Breast epithelium (tissue), 4 donors: ENCODE data around the gene TTC28. TPM values are rescaled to one million over a fixed set of nuclear protein-coding genes. Genes with fewer than 3 reads are reported as not detected.

ENCODE experiments used
- DNase-seq, 2 donors: peaks; one replicate each; pipeline ENCODE4 v3.0.0-alpha.2; 2019; ENCODE audit warnings: low spot score in 2 of 2
- H3K27ac ChIP-seq, 2 donors: fragments of 200-600 bp; sonication (generic) in 1 of 2; one replicate each; pipeline ENCODE4 v1.5.1; 2016 to 2019; ENCODE audit warnings: mild to moderate bottlenecking in 1 of 2
- H3K27me3 ChIP-seq, 2 donors: fragments of 200-600 bp; sonication (generic) in 1 of 2; one replicate each; pipeline versions ENCODE4 v1.5.1 to v1.6.0; 2017 to 2019; ENCODE audit warnings: control low read depth in 1 of 2, mild to moderate bottlenecking in 1 of 2
- H3K36me3 ChIP-seq: fragments of 200-600 bp; one replicate; pipeline ENCODE4 v1.5.1; 2019
- H3K4me1 ChIP-seq, 2 donors: fragments of 200-600 bp; sonication (generic); one replicate each; pipeline ENCODE4 v1.5.1; 2016 to 2019; ENCODE audit warnings: control low read depth in 1 of 2
- H3K4me3 ChIP-seq, 3 donors: fragments of 200-600 bp; sonication (generic); 1 replicate in 2 of 3; 2 replicates in 1 of 3; pipeline ENCODE4 v1.5.1; 2016 to 2019; ENCODE audit warnings: mild to moderate bottlenecking in 3 of 3, moderate library complexity in 2 of 3
- H3K9me3 ChIP-seq, 2 donors: fragments of 200-600 bp; sonication (generic) in 1 of 2; one replicate each; pipeline ENCODE4 v1.5.1; 2016 to 2019; ENCODE audit warnings: control low read depth in 1 of 2
- POLR2A ChIP-seq: fragments of 450-650 bp; IDR thresholded peaks from one replicate; pipeline ENCODE4 v1.6.1; 2016; ENCODE audit warnings: antibody characterized with exemption, mild to moderate bottlenecking, moderate library complexity
- POLR2AphosphoS5 ChIP-seq, 3 donors: sonication (generic); formaldehyde crosslinking; IDR thresholded peaks; one replicate each; pipeline ENCODE4 v1.6.1; 2017; ENCODE audit warnings: antibody characterized with exemption in 3 of 3
- intact Hi-C: fragments of 100-400 bp; cut with DNase I; formaldehyde crosslinking; loops from one replicate; pipeline ENCODE4 v1.15.1; 2023; ENCODE audit warnings: low total_unique reads
- total RNA-seq, 3 donors: library from RNA; depleted of rRNA; stranded (reverse); fragments of >200 nt; gene quantifications; one replicate each; pipeline ENCODE4 v1.1.0, GENCODE V29; 2016
- TF ChIP-seq, protein P1 (sequence below), 3 donors: fragments of 450-650 bp; IDR thresholded peaks; one replicate each; pipeline ENCODE4 v1.5.1; 2016 to 2017; ENCODE audit warnings: antibody characterized with exemption in 3 of 3, mild to moderate bottlenecking in 3 of 3, moderate library complexity in 3 of 3

Gene TTC28
- total RNA-seq, 3 donors from 2014 or later, result 33.5 to 43.3 (median 40.2) TPM

DNA sequence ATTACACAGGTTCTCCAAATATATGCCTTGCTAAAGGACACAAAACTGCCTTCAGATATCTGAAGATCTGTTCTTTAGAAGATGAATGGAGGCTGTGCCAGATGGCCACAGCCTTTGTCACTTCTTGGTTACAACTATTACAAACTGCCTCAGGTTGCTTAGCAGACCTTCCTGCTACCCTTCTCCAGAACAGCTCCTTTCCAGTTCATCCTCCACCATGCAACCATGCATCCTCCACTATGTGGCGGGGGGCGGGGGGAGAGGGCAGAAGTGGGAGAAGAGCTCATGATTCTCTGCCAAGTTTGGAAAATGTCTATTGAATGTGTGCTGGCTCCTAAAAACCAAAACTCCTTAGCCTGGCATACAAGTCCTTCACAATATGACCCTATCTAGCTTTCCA is 267.5 kb downstream of the TTC28 start:
- Histone ChIP-seq H3K4me1 (no peaks in the 10 kb centered on the region), H3K36me3 (no peaks in the 10 kb centered on the region), H3K27ac (no peak overlapping the region), H3K27me3 (no peaks in the 10 kb centered on the region), H3K9me3 (no peaks in the 10 kb centered on the region), H3K4me3 (no peak overlapping the region)
- TF ChIP-seq, protein P1, sequence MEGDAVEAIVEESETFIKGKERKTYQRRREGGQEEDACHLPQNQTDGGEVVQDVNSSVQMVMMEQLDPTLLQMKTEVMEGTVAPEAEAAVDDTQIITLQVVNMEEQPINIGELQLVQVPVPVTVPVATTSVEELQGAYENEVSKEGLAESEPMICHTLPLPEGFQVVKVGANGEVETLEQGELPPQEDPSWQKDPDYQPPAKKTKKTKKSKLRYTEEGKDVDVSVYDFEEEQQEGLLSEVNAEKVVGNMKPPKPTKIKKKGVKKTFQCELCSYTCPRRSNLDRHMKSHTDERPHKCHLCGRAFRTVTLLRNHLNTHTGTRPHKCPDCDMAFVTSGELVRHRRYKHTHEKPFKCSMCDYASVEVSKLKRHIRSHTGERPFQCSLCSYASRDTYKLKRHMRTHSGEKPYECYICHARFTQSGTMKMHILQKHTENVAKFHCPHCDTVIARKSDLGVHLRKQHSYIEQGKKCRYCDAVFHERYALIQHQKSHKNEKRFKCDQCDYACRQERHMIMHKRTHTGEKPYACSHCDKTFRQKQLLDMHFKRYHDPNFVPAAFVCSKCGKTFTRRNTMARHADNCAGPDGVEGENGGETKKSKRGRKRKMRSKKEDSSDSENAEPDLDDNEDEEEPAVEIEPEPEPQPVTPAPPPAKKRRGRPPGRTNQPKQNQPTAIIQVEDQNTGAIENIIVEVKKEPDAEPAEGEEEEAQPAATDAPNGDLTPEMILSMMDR (IDR thresholded peaks at IDR 0.05), result no peak
- TF ChIP-seq POLR2A (no peak), POLR2AphosphoS5 (IDR thresholded peaks at IDR 0.05) (no peak)
- intact Hi-C loops, result no loop called here
- DNase-seq, result no peak

DNA sequence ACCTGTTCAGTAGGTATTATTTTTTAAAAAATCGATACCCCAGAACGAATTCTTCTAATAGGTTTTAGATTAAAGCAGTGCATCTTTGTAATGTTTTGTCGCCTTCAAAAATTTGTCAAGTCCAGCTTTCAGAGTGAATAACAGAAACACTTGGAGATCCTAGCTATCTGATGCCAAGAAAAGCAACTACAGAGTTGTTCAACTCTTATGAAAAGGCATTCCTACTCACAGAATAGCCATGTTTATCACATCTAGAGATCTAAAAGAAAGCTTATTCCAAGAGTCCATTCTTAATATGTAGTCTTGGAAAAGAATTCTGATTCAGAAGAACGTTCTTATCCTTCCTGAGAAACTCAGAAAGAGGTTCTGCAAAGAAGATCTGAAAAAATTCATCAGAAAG is 268.5 kb downstream of the TTC28 start:
- Histone ChIP-seq H3K4me1 (no peaks in the 10 kb centered on the region), H3K9me3 (no peaks in the 10 kb centered on the region), H3K4me3 (no peak overlapping the region), H3K27me3 (no peaks in the 10 kb centered on the region), H3K27ac (no peak overlapping the region), H3K36me3 (no peaks in the 10 kb centered on the region)
- intact Hi-C loops, result no loop called here
- TF ChIP-seq POLR2A (no peak), POLR2AphosphoS5 (IDR thresholded peaks at IDR 0.05) (no peak)
- TF ChIP-seq, protein P1 (IDR thresholded peaks at IDR 0.05), result no peak
- no peak for DNase-seq

DNA sequence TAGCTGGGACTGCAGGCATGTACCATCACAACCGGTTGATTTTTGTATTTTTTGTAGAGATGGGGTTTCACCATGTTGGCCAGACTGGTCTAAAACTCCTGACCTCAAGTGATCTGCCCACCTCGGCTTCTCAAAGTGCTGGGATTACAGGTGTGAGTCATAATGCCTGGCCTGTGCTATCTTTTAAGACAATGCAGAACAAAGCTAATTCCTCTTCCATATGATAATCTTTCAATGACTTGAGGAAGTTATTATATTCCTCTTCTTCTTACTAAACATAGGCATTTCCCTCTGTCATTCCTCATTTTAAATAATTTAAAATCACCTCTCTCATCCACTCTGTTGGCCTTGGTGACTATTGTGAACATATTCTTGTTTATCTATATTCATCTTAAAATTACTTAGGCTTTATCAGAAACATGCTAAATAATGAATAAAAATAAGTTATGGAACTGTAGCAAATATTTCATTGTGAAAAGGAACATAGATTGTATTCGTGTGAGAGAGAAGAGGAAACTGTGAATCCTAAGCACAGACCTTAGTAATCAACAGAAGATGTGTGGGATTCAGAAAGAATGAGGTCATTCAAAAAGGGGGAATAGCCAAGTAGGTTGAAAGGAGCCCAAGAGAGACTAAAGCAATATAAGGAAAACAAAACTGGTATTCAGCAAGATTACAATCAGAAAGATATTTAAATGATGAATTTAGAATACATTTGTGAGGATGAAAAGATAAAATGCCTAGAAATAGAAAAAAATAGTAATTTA is 269.4 kb downstream of the TTC28 start:
- no peak for DNase-seq
- intact Hi-C loops, result no loop called here
- Histone ChIP-seq H3K27ac (no peak overlapping the region), H3K36me3 (no peaks in the 10 kb centered on the region), H3K27me3 (no peaks in the 10 kb centered on the region), H3K9me3 (no peaks in the 10 kb centered on the region), H3K4me3 (no peak overlapping the region), H3K4me1 (no peaks in the 10 kb centered on the region)
- TF ChIP-seq POLR2A (no peak), POLR2AphosphoS5 (IDR thresholded peaks at IDR 0.05) (no peak)
- TF ChIP-seq, protein P1 (IDR thresholded peaks at IDR 0.05), result no peak

DNA sequence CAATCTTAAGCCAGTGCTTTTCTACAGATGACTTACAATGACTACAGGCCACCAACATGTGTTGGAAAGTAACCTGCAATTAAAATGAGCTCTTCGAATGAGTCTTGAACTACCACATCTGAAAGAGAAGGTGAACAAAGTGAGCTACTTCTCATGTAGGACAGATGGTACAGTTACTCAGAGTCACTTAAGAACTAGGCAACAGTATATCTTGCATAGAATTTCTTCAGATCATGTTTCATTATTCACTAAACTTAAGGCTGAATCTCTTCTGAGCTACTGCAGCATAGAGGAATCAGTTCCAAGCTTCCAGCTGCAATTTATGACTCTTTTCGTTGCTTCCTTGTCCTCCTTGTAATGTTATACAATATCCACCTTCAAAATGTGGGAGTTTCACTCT is 270.9 kb downstream of the TTC28 start:
- H3K27me3 ChIP-seq, result no peaks in the 10 kb centered on the region
- no peak overlapping the region for H3K4me3 ChIP-seq
- H3K9me3 ChIP-seq, result no peaks in the 10 kb centered on the region
- DNase-seq, result no peak
- TF ChIP-seq, protein P1 (IDR thresholded peaks at IDR 0.05), result no peak
- TF ChIP-seq POLR2A (no peak), POLR2AphosphoS5 (IDR thresholded peaks at IDR 0.05) (no peak)
- H3K27ac ChIP-seq, result no peak overlapping the region
- no peaks in the 10 kb centered on the region for H3K4me1 ChIP-seq
- intact Hi-C loops, result no loop called here
- H3K36me3 ChIP-seq, result no peaks in the 10 kb centered on the region

DNA sequence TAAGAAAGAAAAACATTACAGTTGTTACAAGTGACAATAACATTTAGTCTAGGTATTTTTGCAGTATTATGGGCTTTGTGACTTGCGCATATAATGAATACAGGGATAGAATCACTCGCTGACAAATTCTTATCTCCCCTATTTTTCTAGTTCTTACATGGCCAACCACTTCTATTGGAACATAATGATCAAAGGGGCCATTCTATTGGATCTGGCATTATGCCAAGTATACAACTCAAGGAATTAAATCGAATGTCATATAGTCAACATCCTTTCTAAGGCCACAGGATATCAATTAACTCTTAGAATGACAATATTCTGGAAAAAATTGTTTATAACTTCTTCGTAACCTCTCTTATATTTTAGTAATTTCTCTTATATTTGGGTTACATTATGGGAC is 272.0 kb downstream of the TTC28 start:
- Histone ChIP-seq H3K4me3 (no peak overlapping the region), H3K27me3 (no peaks in the 10 kb centered on the region), H3K36me3 (no peaks in the 10 kb centered on the region), H3K27ac (no peak overlapping the region), H3K4me1 (no peaks in the 10 kb centered on the region), H3K9me3 (no peaks in the 10 kb centered on the region)
- TF ChIP-seq POLR2A (no peak), POLR2AphosphoS5 (IDR thresholded peaks at IDR 0.05) (no peak)
- TF ChIP-seq, protein P1 (IDR thresholded peaks at IDR 0.05), result no peak
- no peak for DNase-seq
- intact Hi-C loops, result no loop called here
